Stimulated activated naive CD8-positive, alpha-beta T cell treated with anti-CD3 and anti-CD28 coated beads, Interleukin-15, amount 100 ng/mL, for 72 hours (primary cell): ENCODE results near the gene TNNC2.
"Not testable (repeated sequence)": the region's sequence is repeated elsewhere in the genome, so short reads cannot be mapped to it uniquely, and the experiment has no call there.

Source experiments
- ATAC-seq: fragments of 150-1000 bp; cut with Tn5 transposase; 2 replicates; pipeline ENCODE4 v1.10.0; 2021; ENCODE audit warnings: mild to moderate bottlenecking, moderate library complexity
- DNase-seq, 2 donors: peaks; one replicate each; pipeline ENCODE4 v3.0.0; 2021 to 2022
- H3K27ac Mint-ChIP-seq, 2 donors: one replicate each; pipeline ENCODE4 v1.8.0; 2022; ENCODE audit warnings: mild to moderate bottlenecking in 2 of 2, mixed read lengths in 2 of 2, moderate library complexity in 2 of 2
- H3K27me3 Mint-ChIP-seq: one replicate; pipeline ENCODE4 v1.8.0; 2022; ENCODE audit warnings: mixed read lengths
- H3K4me1 Mint-ChIP-seq: one replicate; pipeline ENCODE4 v1.8.0; 2022; ENCODE audit warnings: mild to moderate bottlenecking, mixed read lengths
- H3K4me3 Mint-ChIP-seq, 2 donors: one replicate each; pipeline ENCODE4 v1.8.0; 2022; ENCODE audit warnings: mild to moderate bottlenecking in 2 of 2, mixed read lengths in 2 of 2, moderate library complexity in 1 of 2
- H3K9me3 Mint-ChIP-seq, 2 donors: one replicate each; pipeline ENCODE4 v1.8.0; 2022; ENCODE audit warnings: mixed read lengths in 2 of 2

TNNC2 gene

GRCh38 chr20:45833883-45834796 is 7.0 kb upstream of the TNNC2 start:
- H3K4me1 Mint-ChIP-seq: peaks cover 11% of the 10 kb centered on the region
- H3K27ac Mint-ChIP-seq: no peak overlapping the region
- peak; percentile 79 for ATAC-seq

GRCh38 chr20:45833030-45833882 is 6.1 kb upstream of the TNNC2 start, which contains the start of gene SNX21:
Gene SNX21, plus strand, starts transcription at chr20:45833799. Its CDS starts 121 bp downstream, at chr20:45833920.
- Mint-ChIP-seq H3K9me3 (no peaks in the 10 kb centered on the region), H3K27me3 (no peaks in the 10 kb centered on the region), H3K4me1 (peaks cover 11% of the 10 kb centered on the region), H3K4me3 (peak within 1 kb of the TSS; percentile 82 to 91), H3K27ac (peak within 1 kb of the TSS; percentile 27 to 92)
- ATAC-seq (peak; percentile 76), DNase-seq (peak; percentile 30 to 35)

More at GRCh38 chr20:45833883-45834796, 7.0 kb upstream of the TNNC2 start:
- no peaks in the 10 kb centered on the region for H3K9me3 Mint-ChIP-seq
- DNase-seq: peak; percentile 52 to 53
- H3K4me3 Mint-ChIP-seq: peak overlapping the region; percentile 82 to 91
- H3K27me3 Mint-ChIP-seq: no peaks in the 10 kb centered on the region

GRCh38 chr20:45832619-45833018 is 5.5 kb upstream of the TNNC2 start:
- H3K27ac Mint-ChIP-seq: no peak overlapping the region
- H3K4me3 Mint-ChIP-seq: peak overlapping the region; percentile 82 to 91
- no peaks in the 10 kb centered on the region for H3K9me3 Mint-ChIP-seq
- peaks cover 11% of the 10 kb centered on the region for H3K4me1 Mint-ChIP-seq
- DNase-seq: no peak
- no peaks in the 10 kb centered on the region for H3K27me3 Mint-ChIP-seq
- ATAC-seq: no peak

- H3K4me1 Mint-ChIP-seq: peaks cover 11% of the 10 kb centered on the region
- not testable (repeated sequence) for H3K27me3 Mint-ChIP-seq, H3K9me3 Mint-ChIP-seq, H3K4me3 Mint-ChIP-seq, DNase-seq, H3K27ac Mint-ChIP-seq, ATAC-seq
Observed at GRCh38 chr20:45829673-45830106, 2.6 kb upstream of the TNNC2 start.

GRCh38 chr20:45828589-45828988 is 1.5 kb upstream of the TNNC2 start:
- Mint-ChIP-seq H3K4me1 (peaks cover 20% of the 10 kb centered on the region), H3K4me3 (no peak overlapping the region), H3K27ac (no peak overlapping the region), H3K27me3 (peaks cover 16% of the 10 kb centered on the region), H3K9me3 (no peaks in the 10 kb centered on the region)
- ATAC-seq (no peak), DNase-seq (no peak)

- no peak for DNase-seq
- Mint-ChIP-seq H3K4me1 (peaks cover 20% of the 10 kb centered on the region), H3K9me3 (no peaks in the 10 kb centered on the region), H3K27ac (no peak overlapping the region), H3K27me3 (peaks cover 24% of the 10 kb centered on the region), H3K4me3 (no peak overlapping the region)
- no peak for ATAC-seq
Observed at GRCh38 chr20:45827712-45828111, 600 bp upstream of the TNNC2 start.

- Mint-ChIP-seq H3K9me3 (no peaks in the 10 kb centered on the region), H3K27me3 (peaks cover 35% of the 10 kb centered on the region), H3K4me3 (no peak overlapping the region), H3K27ac (no peak overlapping the region), H3K4me1 (peaks cover 23% of the 10 kb centered on the region)
- ATAC-seq (no peak), DNase-seq (no peak)
Observed at GRCh38 chr20:45826381-45827019, 612 bp downstream of the TNNC2 start.

GRCh38 chr20:45823949-45824835 is 2.9 kb downstream of the TNNC2 start:
- H3K27ac Mint-ChIP-seq: peak overlapping the region; percentile 82 to 90
- no peaks in the 10 kb centered on the region for H3K9me3 Mint-ChIP-seq
- H3K4me3 Mint-ChIP-seq: peak overlapping the region; percentile 83
- DNase-seq (peak; percentile 53 to 65), ATAC-seq (peak; percentile 89)
- peaks cover 23% of the 10 kb centered on the region for H3K4me1 Mint-ChIP-seq
- peaks cover 43% of the 10 kb centered on the region for H3K27me3 Mint-ChIP-seq

- peaks cover 23% of the 10 kb centered on the region for H3K4me1 Mint-ChIP-seq
- H3K9me3 Mint-ChIP-seq: no peaks in the 10 kb centered on the region
- DNase-seq (no peak), ATAC-seq (peak; percentile 36)
- H3K4me3 Mint-ChIP-seq: peak overlapping the region in 1 of 2 donors; percentile 27
- peaks cover 43% of the 10 kb centered on the region for H3K27me3 Mint-ChIP-seq
- no peak overlapping the region for H3K27ac Mint-ChIP-seq
Observed at GRCh38 chr20:45822857-45823256, 4.3 kb downstream of the TNNC2 start.

- ATAC-seq (no peak), DNase-seq (no peak)
- no peak overlapping the region for H3K27ac Mint-ChIP-seq
- H3K4me3 Mint-ChIP-seq: no peak overlapping the region
- H3K4me1 Mint-ChIP-seq: peaks cover 24% of the 10 kb centered on the region
- H3K27me3 Mint-ChIP-seq: peaks cover 43% of the 10 kb centered on the region
- H3K9me3 Mint-ChIP-seq: no peaks in the 10 kb centered on the region
Observed at GRCh38 chr20:45821947-45822346, 5.2 kb downstream of the TNNC2 start.

- Mint-ChIP-seq H3K9me3 (no peaks in the 10 kb centered on the region), H3K4me1 (peaks cover 36% of the 10 kb centered on the region), H3K27ac (no peak overlapping the region), H3K27me3 (peaks cover 36% of the 10 kb centered on the region), H3K4me3 (no peak overlapping the region)
- DNase-seq (no peak), ATAC-seq (no peak)
Observed at GRCh38 chr20:45819466-45819865, 7.6 kb downstream of the TNNC2 start.

- Mint-ChIP-seq H3K27ac (no peak overlapping the region), H3K9me3 (no peaks in the 10 kb centered on the region), H3K4me3 (no peak overlapping the region), H3K4me1 (peaks cover 31% of the 10 kb centered on the region), H3K27me3 (peaks cover 24% of the 10 kb centered on the region)
- no peak for DNase-seq
- no peak for ATAC-seq
Observed at GRCh38 chr20:45818239-45818638, 8.9 kb downstream of the TNNC2 start.

- ATAC-seq (no peak), DNase-seq (no peak)
- Mint-ChIP-seq H3K4me1 (peaks cover 31% of the 10 kb centered on the region), H3K27me3 (peaks cover 17% of the 10 kb centered on the region), H3K27ac (peak overlapping the region in 1 of 2 donors; percentile 55), H3K4me3 (no peak overlapping the region), H3K9me3 (no peaks in the 10 kb centered on the region)
Observed at GRCh38 chr20:45817376-45818194, 9.5 kb downstream of the TNNC2 start.

GRCh38 chr20:45816951-45817350 is 10.2 kb downstream of the TNNC2 start:
- Mint-ChIP-seq H3K9me3 (no peaks in the 10 kb centered on the region), H3K27ac (no peak overlapping the region), H3K27me3 (peaks cover 11% of the 10 kb centered on the region), H3K4me1 (peaks cover 33% of the 10 kb centered on the region), H3K4me3 (no peak overlapping the region)
- ATAC-seq: no peak
- DNase-seq: no peak
